DOHH2 (cell line): ENCODE data around the gene PAPPA2.
"Not testable (repeated sequence)": the region's sequence is repeated elsewhere in the genome, so short reads cannot be mapped to it uniquely, and the experiment has no call there.

Experiments used
- EZH2phosphoT487 ChIP-seq: fragments of 200-600 bp; sonication (generic); IDR thresholded peaks from 2 replicates; pipeline ENCODE4 v1.6.1; 2017; ENCODE audit warnings: borderline replicate concordance, mild to moderate bottlenecking, antibody characterized with exemption, low read length, moderate library complexity, mixed read lengths
- TF ChIP-seq, protein P1 (sequence below): fragments of 200-600 bp; sonication (generic); IDR thresholded peaks from one replicate; pipeline ENCODE4 v1.5.1; 2014; ENCODE audit warnings: antibody characterized with exemption, mild to moderate bottlenecking, low read depth, low read length; ENCODE audit not compliant: poor library complexity, severe bottlenecking

DNA sequence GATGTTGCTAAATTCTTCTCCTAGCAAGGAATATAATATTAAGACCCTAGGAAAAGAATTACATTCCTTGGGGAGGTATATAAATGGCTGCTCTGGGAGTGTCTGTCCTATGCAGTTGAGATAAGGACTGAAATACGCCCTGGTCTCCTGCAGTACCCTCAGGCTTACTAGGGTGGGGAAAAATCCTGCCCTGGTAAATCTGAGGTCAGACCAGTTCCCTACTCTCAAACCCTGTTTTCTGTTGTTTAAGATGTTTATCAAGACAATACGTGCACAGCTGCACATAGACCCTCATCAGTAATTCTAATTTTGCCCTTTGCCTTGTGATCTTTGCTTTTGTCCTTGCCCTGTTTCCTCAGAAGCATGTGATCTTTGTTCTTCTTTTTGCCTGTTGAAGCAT is 11.2 kb upstream of the PAPPA2 start:
- TF ChIP-seq, protein P1, sequence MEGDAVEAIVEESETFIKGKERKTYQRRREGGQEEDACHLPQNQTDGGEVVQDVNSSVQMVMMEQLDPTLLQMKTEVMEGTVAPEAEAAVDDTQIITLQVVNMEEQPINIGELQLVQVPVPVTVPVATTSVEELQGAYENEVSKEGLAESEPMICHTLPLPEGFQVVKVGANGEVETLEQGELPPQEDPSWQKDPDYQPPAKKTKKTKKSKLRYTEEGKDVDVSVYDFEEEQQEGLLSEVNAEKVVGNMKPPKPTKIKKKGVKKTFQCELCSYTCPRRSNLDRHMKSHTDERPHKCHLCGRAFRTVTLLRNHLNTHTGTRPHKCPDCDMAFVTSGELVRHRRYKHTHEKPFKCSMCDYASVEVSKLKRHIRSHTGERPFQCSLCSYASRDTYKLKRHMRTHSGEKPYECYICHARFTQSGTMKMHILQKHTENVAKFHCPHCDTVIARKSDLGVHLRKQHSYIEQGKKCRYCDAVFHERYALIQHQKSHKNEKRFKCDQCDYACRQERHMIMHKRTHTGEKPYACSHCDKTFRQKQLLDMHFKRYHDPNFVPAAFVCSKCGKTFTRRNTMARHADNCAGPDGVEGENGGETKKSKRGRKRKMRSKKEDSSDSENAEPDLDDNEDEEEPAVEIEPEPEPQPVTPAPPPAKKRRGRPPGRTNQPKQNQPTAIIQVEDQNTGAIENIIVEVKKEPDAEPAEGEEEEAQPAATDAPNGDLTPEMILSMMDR = not testable (repeated sequence)
- not testable (repeated sequence) for TF ChIP-seq EZH2phosphoT487
